ENCODE data around the gene GPR15. TPM values are rescaled to one million over a fixed set of nuclear protein-coding genes. Genes with fewer than 3 reads are reported as not detected.
A peak's percentile ranks its signal among the peaks of the same experiment; 100 is the strongest.

GPR15 gene
- total and polyA plus RNA-seq, 10 of the 15 experiments (the other 5 are each of a cell fraction or from before 2014, with no cell fraction given), result 70.7 to 150 (median 115) TPM

- FAIRE-seq, result no peak
- in situ Hi-C loops (cut with MboI), result no loop called here
- RAD21 ChIA-PET (ENCODE audit: unreplicated experiment), result interaction anchor here (1.2 to 20.2 kb wide), 10 partner anchors 7 to 323 kb away, joined by 3 to 511 read pairs (median 23); partner anchors contain the start of genes CLDND1 and GPR15
- Histone ChIP-seq H3K4me1 (ENCODE audit: control insufficient read depth, insufficient read depth, low read length) (peaks cover 23% of the 10 kb centered on the region), H3K4me2 (ENCODE audit: control insufficient read depth, insufficient read depth) (peak overlapping the region; percentile 99), H3K9ac (ENCODE audit: control insufficient read depth, insufficient read depth, low read length) (peak overlapping the region; percentile 94), H2AFZ (ENCODE audit: control insufficient read depth, low read depth, low read length) (no peak overlapping the region), H3K27me3 (replicated peaks in 1 of 2; ENCODE audit: control insufficient read depth in 2 of 2, insufficient read depth in 2 of 2, low read length in 1 of 2) (no peaks in the 10 kb centered on the region), H3K9me3 (replicated peaks; ENCODE audit: control insufficient read depth, insufficient read depth, low read length) (no peaks in the 10 kb centered on the region; the same call in 2 of the 3 replicates), H3K36me3 (ENCODE audit: control insufficient read depth in 2 of 2, insufficient read depth in 2 of 2, low read length in 1 of 2) (no peaks in the 10 kb centered on the region), H3K79me2 (ENCODE audit: control insufficient read depth, insufficient read depth, low read length) (peaks cover 91% of the 10 kb centered on the region), H3K27ac (ENCODE audit: control insufficient read depth, insufficient read depth) (peak overlapping the region; percentile 100), H3K4me3 (peak overlapping the region; percentile 47), H4K20me1 (ENCODE audit: control insufficient read depth, insufficient read depth) (no peaks in the 10 kb centered on the region)
- SMC1A ChIA-PET (ENCODE audit: uncharacterized antibody, unreplicated experiment), result interaction anchor here (0.7 to 23.6 kb wide), 11 partner anchors 4 to 190 kb away, joined by 3 to 603 read pairs (median 37); partner anchors contain the start of genes CLDND1, CPOX and GPR15
- no peak for DNase-seq (ENCODE audit: low read depth, low spot score)
- CTCF ChIA-PET, result interaction anchor here (0.8 to 5.9 kb wide), 12 partner anchors 9 to 521 kb away, joined by 3 to 32 read pairs (median 6); partner anchors contain the start of genes CLDND1 and GPR15
- BruUV-seq (replicated peaks), result no TSS peak
- WGBS (ENCODE audit: insufficient coverage, insufficient replicate concordance, low lambda C conversion rate, missing lambda C conversion rate), result 22% methylated on average over 6 of the region's 6 CpGs
- intact Hi-C loops (cut with micrococcal nuclease; ENCODE audit: unreplicated experiment), result loop anchor here (5.0 to 10.0 kb wide), 2 partner anchors 326 to 857 kb away; no protein-coding TSS in a partner anchor
- no peak for ATAC-seq
- POLR2A ChIA-PET, result interaction anchor here (0.9 to 23.2 kb wide), 11 partner anchors 7 to 172 kb away, joined by 3 to 350 read pairs (median 4); partner anchors contain the start of genes CLDND1 and GPR15
- no peak for TF ChIP-seq RBBP5 (conservative IDR thresholded peaks at IDR 0.05)
- TF ChIP-seq WRNIP1 (IDR thresholded peaks at IDR 0.05; ENCODE audit: borderline replicate concordance, low read depth, low read length), result peak; percentile 74; the same call in 1 of the 2 replicates
- no peak for TF ChIP-seq TCF3 (IDR thresholded peaks at IDR 0.05; ENCODE audit: borderline replicate concordance, insufficient read depth, low read depth, low read length)
- peak; percentile 9; the same call in 1 of the 2 replicates for TF ChIP-seq ZNF687 (IDR thresholded peaks at IDR 0.05)
- peak; percentile 69; the same call in 1 of the 2 replicates for TF ChIP-seq PRDM15 (CRISPR knock-in tag; IDR thresholded peaks at IDR 0.05)
- TF ChIP-seq ZBTB11 (CRISPR knock-in tag; IDR thresholded peaks at IDR 0.05), result peak; percentile 49; the same call in 1 of the 2 replicates
- TF ChIP-seq MTA3 (IDR thresholded peaks at IDR 0.05; ENCODE audit: borderline replicate concordance, low read length), result peak; percentile 4; the same call in 1 of the 2 replicates
- no peak for TF ChIP-seq RELA (IDR thresholded peaks at IDR 0.05; ENCODE audit: borderline replicate concordance, partially characterized antibody)
- no peak for TF ChIP-seq TCF7 (IDR thresholded peaks at IDR 0.05; ENCODE audit: borderline replicate concordance)
These were observed 26.5 kb downstream of the GPR15 start for GRCh38 chr3:98558100-98558827.

Measured in GM12878 (cell line).